Measurements from ENCODE around the gene KANK4. TPM values are rescaled to one million over a fixed set of nuclear protein-coding genes. Genes with fewer than 3 reads are reported as not detected.
"Not testable (repeated sequence)": the region's sequence is repeated elsewhere in the genome, so short reads cannot be mapped to it uniquely, and the experiment has no call there.

KANK4 gene
- total and polyA plus RNA-seq, 5 experiments from 2014 or later: not detected

GRCh38 chr1:62250126-62250726, 69.0 kb downstream of the KANK4 start:
- Mint-ChIP-seq H3K27me3 (no peaks in the 10 kb centered on the region), H3K4me3 (no peak overlapping the region), H3K27ac (peak overlapping the region in 1 of 10 donors; percentile 5), H3K9me3 (no peaks in the 10 kb centered on the region), H3K4me1 (no peaks in the 10 kb centered on the region), H3K36me3 (peaks cover 0 to 2% (median 0%) of the 10 kb centered on the region in 3 donors)
- POLR2A ChIA-PET: no interaction called here
- DNase-seq (no peak), ATAC-seq (no peak)

- Mint-ChIP-seq H3K4me1 (no peaks in the 10 kb centered on the region), H3K9me3 (no peaks in the 10 kb centered on the region), H3K27me3 (peaks cover 0 to 6% (median 0%) of the 10 kb centered on the region in 5 donors), H3K36me3 (peaks cover 0 to 2% (median 0%) of the 10 kb centered on the region in 3 donors), H3K4me3 (no peak overlapping the region), H3K27ac (no peak overlapping the region)
- DNase-seq: no peak
- no peak for ATAC-seq
- POLR2A ChIA-PET: interaction anchor here (0.6 kb wide), 1 partner anchor 17 kb away, joined by 3 read pairs; no protein-coding TSS in a partner anchor
Measured at GRCh38 chr1:62247391-62248168, 71.7 kb downstream of the KANK4 start.

- no peak overlapping the region for H3K4me3 Mint-ChIP-seq
- H3K4me1 Mint-ChIP-seq: peaks cover 0 to 9% (median 3%) of the 10 kb centered on the region in 4 donors
- ATAC-seq (no peak), DNase-seq (no peak)
- POLR2A ChIA-PET: no interaction called here
- no peaks in the 10 kb centered on the region for H3K9me3 Mint-ChIP-seq
- H3K36me3 Mint-ChIP-seq: peaks cover 0 to 2% (median 0%) of the 10 kb centered on the region in 3 donors
- peaks cover 0 to 7% (median 0%) of the 10 kb centered on the region in 5 donors for H3K27me3 Mint-ChIP-seq
- H3K27ac Mint-ChIP-seq: no peak overlapping the region
Measured at GRCh38 chr1:62245201-62245600, 74.0 kb downstream of the KANK4 start.

- H3K9me3 Mint-ChIP-seq, ATAC-seq, H3K4me3 Mint-ChIP-seq, H3K27me3 Mint-ChIP-seq, H3K36me3 Mint-ChIP-seq, DNase-seq, H3K4me1 Mint-ChIP-seq, POLR2A ChIA-PET, H3K27ac Mint-ChIP-seq: not testable (repeated sequence)
Measured at GRCh38 chr1:62244380-62244779, 74.9 kb downstream of the KANK4 start.

- POLR2A ChIA-PET: no interaction called here
Measured at GRCh38 chr1:62241371-62242131, 77.7 kb downstream of the KANK4 start.

GRCh38 chr1:62240651-62241370, 78.4 kb downstream of the KANK4 start:
- Mint-ChIP-seq H3K27me3 (peaks cover 0 to 7% (median 0%) of the 10 kb centered on the region in 5 donors), H3K4me1 (peaks cover 0 to 9% (median 3%) of the 10 kb centered on the region in 4 donors), H3K4me3 (no peak overlapping the region), H3K27ac (no peak overlapping the region), H3K36me3 (peaks cover 0 to 4% (median 0%) of the 10 kb centered on the region in 3 donors), H3K9me3 (no peaks in the 10 kb centered on the region)
- DNase-seq: no peak
- no peak for ATAC-seq
- POLR2A ChIA-PET: no interaction called here

More at GRCh38 chr1:62241371-62242131, 77.7 kb downstream of the KANK4 start:
- H3K4me3 Mint-ChIP-seq: no peak overlapping the region
- ATAC-seq (no peak), DNase-seq (no peak)
- no peaks in the 10 kb centered on the region for H3K9me3 Mint-ChIP-seq
- no peak overlapping the region for H3K27ac Mint-ChIP-seq
- peaks cover 0 to 7% (median 0%) of the 10 kb centered on the region in 5 donors for H3K27me3 Mint-ChIP-seq
- H3K4me1 Mint-ChIP-seq: peaks cover 0 to 9% (median 3%) of the 10 kb centered on the region in 4 donors
- peaks cover 0 to 4% (median 0%) of the 10 kb centered on the region in 3 donors for H3K36me3 Mint-ChIP-seq

GRCh38 chr1:62239652-62240403, 79.4 kb downstream of the KANK4 start:
- H3K27me3 Mint-ChIP-seq, POLR2A ChIA-PET, H3K9me3 Mint-ChIP-seq, ATAC-seq, DNase-seq, H3K4me3 Mint-ChIP-seq, H3K36me3 Mint-ChIP-seq, H3K4me1 Mint-ChIP-seq: not testable (repeated sequence)
- peak overlapping the region in 2 of 10 donors; percentile 49 to 53 for H3K27ac Mint-ChIP-seq

GRCh38 chr1:62238507-62238906, 80.7 kb downstream of the KANK4 start:
- peaks cover 0 to 2% (median 0%) of the 10 kb centered on the region in 5 donors for H3K27me3 Mint-ChIP-seq
- no peak overlapping the region for H3K4me3 Mint-ChIP-seq
- H3K36me3 Mint-ChIP-seq: peaks cover 0 to 2% (median 0%) of the 10 kb centered on the region in 3 donors
- no peak for ATAC-seq
- POLR2A ChIA-PET: no interaction called here
- H3K27ac Mint-ChIP-seq: no peak overlapping the region
- no peak for DNase-seq
- H3K9me3 Mint-ChIP-seq: no peaks in the 10 kb centered on the region
- H3K4me1 Mint-ChIP-seq: peaks cover 0 to 9% (median 3%) of the 10 kb centered on the region in 4 donors

- POLR2A ChIA-PET: no interaction called here
- H3K27me3 Mint-ChIP-seq: peaks cover 0 to 2% (median 0%) of the 10 kb centered on the region in 5 donors
- H3K36me3 Mint-ChIP-seq: peaks cover 0 to 2% (median 0%) of the 10 kb centered on the region in 3 donors
- no peaks in the 10 kb centered on the region for H3K9me3 Mint-ChIP-seq
- H3K4me1 Mint-ChIP-seq: peaks cover 0 to 9% (median 3%) of the 10 kb centered on the region in 4 donors
- no peak overlapping the region for H3K27ac Mint-ChIP-seq
- ATAC-seq (no peak), DNase-seq (no peak)
- H3K4me3 Mint-ChIP-seq: no peak overlapping the region
Measured at GRCh38 chr1:62237950-62238374, 81.3 kb downstream of the KANK4 start.

- peaks cover 0 to 2% (median 0%) of the 10 kb centered on the region in 5 donors for H3K27me3 Mint-ChIP-seq
- H3K4me1 Mint-ChIP-seq: peaks cover 0 to 9% (median 3%) of the 10 kb centered on the region in 4 donors
- peaks cover 0 to 2% (median 0%) of the 10 kb centered on the region in 3 donors for H3K36me3 Mint-ChIP-seq
- ATAC-seq (no peak), DNase-seq (no peak)
- POLR2A ChIA-PET: no interaction called here
- H3K9me3 Mint-ChIP-seq: no peaks in the 10 kb centered on the region
- no peak overlapping the region for H3K27ac Mint-ChIP-seq
- H3K4me3 Mint-ChIP-seq: no peak overlapping the region
Measured at GRCh38 chr1:62237361-62237760, 81.9 kb downstream of the KANK4 start.

- ATAC-seq: no peak
- Mint-ChIP-seq H3K4me1 (no peaks in the 10 kb centered on the region), H3K36me3 (peaks cover 0 to 2% (median 0%) of the 10 kb centered on the region in 3 donors), H3K4me3 (no peak overlapping the region), H3K27ac (no peak overlapping the region), H3K27me3 (peaks cover 0 to 5% (median 0%) of the 10 kb centered on the region in 5 donors), H3K9me3 (no peaks in the 10 kb centered on the region)
- POLR2A ChIA-PET: no interaction called here
- DNase-seq: no peak
Measured at GRCh38 chr1:62235576-62235975, 83.7 kb downstream of the KANK4 start.

GRCh38 chr1:62234688-62235087, 84.5 kb downstream of the KANK4 start:
- Mint-ChIP-seq H3K27me3 (peaks cover 0 to 9% (median 0%) of the 10 kb centered on the region in 5 donors), H3K36me3 (no peaks in the 10 kb centered on the region), H3K27ac (peak overlapping the region in 1 of 10 donors; percentile 60), H3K4me1 (no peaks in the 10 kb centered on the region), H3K9me3 (no peaks in the 10 kb centered on the region), H3K4me3 (no peak overlapping the region)
- POLR2A ChIA-PET: no interaction called here
- DNase-seq: no peak
- ATAC-seq: no peak

Data from naive thymus-derived CD8-positive, alpha-beta T cell (primary cell).